Stimulated activated CD4-positive, alpha-beta T cell treated with anti-CD3 and anti-CD28 coated beads, Interleukin-15, amount 100 ng/mL, for 24 hours (primary cell): Measurements from ENCODE around the gene FKRP.
"Not testable (repeated sequence)": the region's sequence is repeated elsewhere in the genome, so short reads cannot be mapped to it uniquely, and the experiment has no call there.

Experiments
- DNase-seq: peaks from one replicate; pipeline ENCODE4 v3.0.0-alpha.2; 2020

The FKRP gene

GRCh38 chr19:46786236-46787039, 40.6 kb downstream of the FKRP start:
- peak; percentile 87 for DNase-seq

- DNase-seq, result no peak
Observed at GRCh38 chr19:46787040-46787330, 41.1 kb downstream of the FKRP start.

GRCh38 chr19:46787331-46788261, 41.7 kb downstream of the FKRP start:
- peak; percentile 58 for DNase-seq

- peak; percentile 100 for DNase-seq
Observed at GRCh38 chr19:46788262-46788967, 42.6 kb downstream of the FKRP start, which contains the start of gene SLC1A5. Gene SLC1A5, minus strand, starts transcription at chr19:46788594. Its CDS starts 629 bp downstream, at chr19:46787965.

- no peak for DNase-seq
Observed at GRCh38 chr19:46788968-46789338, 43.1 kb downstream of the FKRP start.

- no peak for DNase-seq
Observed at GRCh38 chr19:46789371-46789770, 43.5 kb downstream of the FKRP start.

- no peak for DNase-seq
Observed at GRCh38 chr19:46791944-46792343, 46.1 kb downstream of the FKRP start.

GRCh38 chr19:46797881-46798280, 52.0 kb downstream of the FKRP start:
- DNase-seq, result no peak

- DNase-seq, result no peak
Observed at GRCh38 chr19:46798713-46799112, 52.9 kb downstream of the FKRP start.

GRCh38 chr19:46802152-46802551, 56.3 kb downstream of the FKRP start:
- DNase-seq, result no peak

GRCh38 chr19:46803555-46803954, 57.7 kb downstream of the FKRP start:
- DNase-seq, result no peak

- DNase-seq, result not testable (repeated sequence)
Observed at GRCh38 chr19:46804432-46804831, 58.6 kb downstream of the FKRP start.

GRCh38 chr19:46806656-46807055, 60.8 kb downstream of the FKRP start:
- no peak for DNase-seq
